Upper lobe of left lung (tissue), 6 donors: ENCODE data around the gene REPIN1. TPM values are rescaled to one million over a fixed set of nuclear protein-coding genes. Genes with fewer than 3 reads are reported as not detected.
A peak's percentile ranks its signal among the peaks of the same experiment; 100 is the strongest.

Source experiments
- ATAC-seq, 2 donors: fragments of 200-7000 bp; cut with Tn5 transposase; one replicate each; pipeline ENCODE4 v1.9.1; 2022; ENCODE audit warnings: mild to moderate bottlenecking in 2 of 2, moderate library complexity in 2 of 2; ENCODE audit not compliant: low FRiP score in 2 of 2
- DNase-seq, 2 donors: peaks; one replicate each; pipeline ENCODE4 v3.0.0-alpha.2; 2019 to 2020
- H3K27ac ChIP-seq, 4 donors: fragments of 200-600 bp; sonication (generic); one replicate each; pipeline ENCODE4 v1.5.1; 2016 to 2019
- H3K27me3 ChIP-seq, 4 donors: fragments of 200-600 bp; sonication (generic); one replicate each; pipeline ENCODE4 v1.5.1; 2017 to 2019
- H3K36me3 ChIP-seq, 4 donors: fragments of 200-600 bp; sonication (generic); one replicate each; pipeline ENCODE4 v1.5.1; 2016 to 2019
- H3K4me1 ChIP-seq, 4 donors: fragments of 200-600 bp; sonication (generic); one replicate each; pipeline ENCODE4 v1.5.1; 2018 to 2019
- H3K4me3 ChIP-seq, 4 donors: fragments of 200-600 bp; sonication (generic); one replicate each; pipeline ENCODE4 v1.5.1; 2017 to 2019; ENCODE audit warnings: mild to moderate bottlenecking in 2 of 4, moderate library complexity in 1 of 4
- H3K9me3 ChIP-seq, 4 donors: fragments of 200-600 bp; sonication (generic); one replicate each; pipeline ENCODE4 v1.5.1; 2018 to 2019
- EP300 ChIP-seq, 4 donors: sonication (generic); formaldehyde crosslinking; IDR thresholded peaks; one replicate each; pipeline ENCODE4 v1.5.1; 2017; ENCODE audit warnings: antibody characterized with exemption in 4 of 4, control low read depth in 2 of 4
- POLR2A ChIP-seq, 4 donors: fragments of 450-650 bp; IDR thresholded peaks; one replicate each; pipeline ENCODE4 v1.5.1; 2016 to 2017; ENCODE audit warnings: antibody characterized with exemption in 4 of 4, mild to moderate bottlenecking in 2 of 4
- POLR2AphosphoS5 ChIP-seq, 2 donors: sonication (generic); formaldehyde crosslinking; IDR thresholded peaks; one replicate each; pipeline ENCODE4 v1.5.1; 2017; ENCODE audit warnings: antibody characterized with exemption in 2 of 2
- WGBS, 2 donors: methylation state at CpG; one replicate each; pipeline ENCODE4 v1.1.5; 2017 to 2018; 5-methylcytosine and 5-hydroxymethylcytosine counted together
- total RNA-seq, 6 donors: library from RNA; depleted of rRNA in 4 of 6; stranded (reverse); fragments of >200 nt in 4 of 6; gene quantifications; one replicate each; pipeline versions ENCODE4 v1.1.0 to v1.2.1, GENCODE V29; 2016 to 2021
- TF ChIP-seq, protein P1 (sequence below), 6 experiments: fragments of 450-650 bp in 4 of 6; fragments of 200-600 bp in 2 of 6; sonication (generic) in 2 of 6; IDR thresholded peaks; one replicate each; pipeline ENCODE4 v1.5.1; 2016 to 2019; ENCODE audit warnings: antibody characterized with exemption in 6 of 6
- donor health status: DM: no; HTN: no; CAD: no; lungs with moderate emphysema.
- donor health status: DM: no; HTN: yes; CAD: no; lungs with severe emphysema.

The REPIN1 gene
- total RNA-seq, 6 donors from 2014 or later: 65.2 to 125 (median 105) TPM

DNA sequence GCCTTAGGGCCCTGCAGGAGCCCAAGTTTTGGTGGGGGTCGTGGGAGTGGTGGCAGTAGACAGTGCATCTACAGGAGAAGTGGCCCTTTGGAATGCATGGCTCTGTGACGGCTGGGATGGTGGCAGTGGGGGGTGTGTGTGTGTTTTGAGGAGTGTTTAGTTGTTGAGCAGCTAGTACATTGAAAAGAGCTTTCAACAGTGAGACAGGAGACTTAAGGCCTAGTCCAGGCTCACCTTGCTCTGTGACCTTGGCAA is 37.6 kb downstream of the REPIN1 start:
- DNase-seq: no peak
- Histone ChIP-seq H3K27me3 (no peaks in the 10 kb centered on the region), H3K9me3 (no peaks in the 10 kb centered on the region), H3K27ac (peak overlapping the region; percentile 88 to 98 (median 96)), H3K36me3 (peaks cover 0 to 14% (median 6%) of the 10 kb centered on the region in 4 donors), H3K4me3 (peak overlapping the region in 3 of 4 donors; percentile 66 to 76 (median 74)), H3K4me1 (peaks cover 23 to 27% (median 26%) of the 10 kb centered on the region in 4 donors)
- ATAC-seq: no peak
- 15 to 22% methylated on average over 2 of the region's 2 CpGs for WGBS, 2 donors
- no peak for TF ChIP-seq POLR2AphosphoS5 (IDR thresholded peaks at IDR 0.05)
- TF ChIP-seq POLR2A (IDR thresholded peaks at IDR 0.05): no peak
- TF ChIP-seq, protein P1, sequence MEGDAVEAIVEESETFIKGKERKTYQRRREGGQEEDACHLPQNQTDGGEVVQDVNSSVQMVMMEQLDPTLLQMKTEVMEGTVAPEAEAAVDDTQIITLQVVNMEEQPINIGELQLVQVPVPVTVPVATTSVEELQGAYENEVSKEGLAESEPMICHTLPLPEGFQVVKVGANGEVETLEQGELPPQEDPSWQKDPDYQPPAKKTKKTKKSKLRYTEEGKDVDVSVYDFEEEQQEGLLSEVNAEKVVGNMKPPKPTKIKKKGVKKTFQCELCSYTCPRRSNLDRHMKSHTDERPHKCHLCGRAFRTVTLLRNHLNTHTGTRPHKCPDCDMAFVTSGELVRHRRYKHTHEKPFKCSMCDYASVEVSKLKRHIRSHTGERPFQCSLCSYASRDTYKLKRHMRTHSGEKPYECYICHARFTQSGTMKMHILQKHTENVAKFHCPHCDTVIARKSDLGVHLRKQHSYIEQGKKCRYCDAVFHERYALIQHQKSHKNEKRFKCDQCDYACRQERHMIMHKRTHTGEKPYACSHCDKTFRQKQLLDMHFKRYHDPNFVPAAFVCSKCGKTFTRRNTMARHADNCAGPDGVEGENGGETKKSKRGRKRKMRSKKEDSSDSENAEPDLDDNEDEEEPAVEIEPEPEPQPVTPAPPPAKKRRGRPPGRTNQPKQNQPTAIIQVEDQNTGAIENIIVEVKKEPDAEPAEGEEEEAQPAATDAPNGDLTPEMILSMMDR (IDR thresholded peaks at IDR 0.05): no peak

DNA sequence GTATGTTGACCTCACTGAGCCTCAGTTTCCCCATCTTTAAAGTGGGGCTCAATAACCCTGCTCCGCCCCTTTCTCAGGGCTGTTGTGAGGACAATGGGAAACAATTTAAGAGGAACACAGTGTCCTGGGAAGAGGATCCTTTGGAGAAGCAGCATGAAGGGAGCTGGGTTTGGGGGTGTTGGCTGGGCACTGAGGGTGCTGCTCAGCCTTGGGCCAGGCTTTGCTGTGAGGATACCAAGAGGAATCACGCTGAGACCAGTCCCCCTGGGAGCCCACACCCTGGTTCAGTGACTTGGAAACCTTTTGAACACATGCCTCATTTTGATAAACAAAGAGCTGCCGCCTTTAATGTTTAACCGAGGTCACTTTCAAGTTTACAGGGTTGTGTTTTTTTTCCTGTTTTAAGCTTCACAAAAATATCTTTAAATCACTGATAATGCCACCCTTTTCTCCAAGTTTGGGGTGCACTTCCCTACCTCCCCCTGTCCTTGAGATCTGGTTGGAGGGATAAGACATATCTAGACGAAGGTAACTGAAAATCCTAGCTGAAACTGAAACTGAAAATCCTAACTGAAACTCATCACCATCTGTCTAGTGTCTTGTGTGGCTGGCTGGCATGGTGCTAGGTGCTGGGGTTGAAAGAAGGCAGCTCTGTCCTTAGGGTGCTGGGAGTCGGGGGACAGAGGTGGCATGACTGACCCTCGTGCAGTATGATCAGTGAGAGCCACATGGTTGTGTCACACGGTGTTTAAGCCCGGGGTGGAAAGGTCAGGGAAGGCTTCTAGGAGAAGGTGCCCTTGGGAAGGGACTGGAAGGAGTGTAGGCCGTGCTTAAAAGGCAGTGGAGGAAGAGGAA is 38.2 kb downstream of the REPIN1 start:
- Histone ChIP-seq H3K27me3 (no peaks in the 10 kb centered on the region), H3K27ac (peak overlapping the region; percentile 88 to 98 (median 96)), H3K4me3 (peak overlapping the region in 2 of 4 donors; percentile 74 to 76), H3K4me1 (peaks cover 23 to 27% (median 26%) of the 10 kb centered on the region in 4 donors), H3K36me3 (peaks cover 0 to 17% (median 6%) of the 10 kb centered on the region in 4 donors), H3K9me3 (no peaks in the 10 kb centered on the region)
- TF ChIP-seq POLR2AphosphoS5 (IDR thresholded peaks at IDR 0.05) (no peak), EP300 (IDR thresholded peaks at IDR 0.05) (no peak), POLR2A (IDR thresholded peaks at IDR 0.05) (no peak)
- TF ChIP-seq, protein P1 (IDR thresholded peaks at IDR 0.05): no peak
- DNase-seq (peak in 1 of 2 donors; percentile 20), ATAC-seq (no peak)
- 38 to 52% methylated on average over 10 of the region's 10 CpGs for WGBS, 2 donors

DNA sequence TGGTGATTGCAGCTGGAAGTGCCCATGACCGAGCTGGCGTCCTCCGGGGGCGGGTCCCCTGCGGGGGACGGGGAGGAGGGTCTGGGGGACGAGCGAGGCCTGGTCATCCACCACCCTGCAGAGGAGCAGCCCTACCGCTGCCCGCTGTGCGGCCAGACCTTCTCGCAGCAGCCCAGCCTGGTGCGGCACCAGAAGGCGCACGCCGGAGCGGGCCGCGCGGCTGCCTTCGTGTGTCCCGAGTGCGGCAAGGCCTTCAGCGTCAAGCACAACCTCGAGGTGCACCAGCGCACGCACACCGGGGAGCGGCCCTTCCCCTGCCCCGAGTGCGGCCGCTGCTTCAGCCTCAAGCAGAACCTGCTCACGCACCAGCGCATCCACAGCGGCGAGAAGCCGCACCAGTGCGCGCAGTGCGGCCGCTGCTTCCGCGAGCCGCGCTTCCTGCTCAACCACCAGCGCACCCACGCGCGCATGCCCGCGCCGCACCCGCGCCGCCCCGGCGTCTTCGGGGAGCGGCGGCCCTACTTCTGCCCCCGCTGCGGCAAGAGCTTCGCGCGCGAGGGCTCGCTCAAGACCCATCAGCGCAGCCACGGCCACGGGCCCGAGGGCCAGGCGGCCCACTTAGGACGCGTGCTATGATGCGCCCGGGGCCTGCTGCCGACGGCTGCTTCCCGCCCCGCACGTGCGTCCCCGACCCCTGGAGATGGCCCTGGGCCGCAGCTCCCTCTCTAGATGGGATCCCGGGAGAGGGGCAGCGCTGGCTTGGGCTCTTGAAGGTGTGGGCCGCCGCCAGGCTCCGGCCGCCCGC is 39.2 kb downstream of the REPIN1 start:
- TF ChIP-seq POLR2AphosphoS5 (IDR thresholded peaks at IDR 0.05) (no peak), POLR2A (IDR thresholded peaks at IDR 0.05) (no peak), EP300 (IDR thresholded peaks at IDR 0.05) (no peak)
- TF ChIP-seq, protein P1 (IDR thresholded peaks at IDR 0.05): no peak
- ATAC-seq (no peak), DNase-seq (peak in 1 of 2 donors; percentile 84)
- no peaks in the 10 kb centered on the region for H3K27me3 ChIP-seq
- no peaks in the 10 kb centered on the region for H3K9me3 ChIP-seq
- peaks cover 23 to 27% (median 26%) of the 10 kb centered on the region in 4 donors for H3K4me1 ChIP-seq
- no peak overlapping the region for H3K4me3 ChIP-seq
- peak overlapping the region; percentile 88 to 98 (median 96) for H3K27ac ChIP-seq
- WGBS, 2 donors: 95 to 96% methylated on average over 39 to 85 of the region's 91 CpGs
- peaks cover 0 to 17% (median 6%) of the 10 kb centered on the region in 4 donors for H3K36me3 ChIP-seq

- H3K4me1 ChIP-seq: peaks cover 20 to 26% (median 25%) of the 10 kb centered on the region in 4 donors
- no peak for TF ChIP-seq EP300 (IDR thresholded peaks at IDR 0.05)
- TF ChIP-seq POLR2AphosphoS5 (IDR thresholded peaks at IDR 0.05): no peak
- TF ChIP-seq, protein P1 (IDR thresholded peaks at IDR 0.05): no peak
- TF ChIP-seq POLR2A (IDR thresholded peaks at IDR 0.05): no peak
- H3K27me3 ChIP-seq: no peaks in the 10 kb centered on the region
- H3K9me3 ChIP-seq: no peaks in the 10 kb centered on the region
- H3K36me3 ChIP-seq: peaks cover 0 to 17% (median 6%) of the 10 kb centered on the region in 4 donors
- ATAC-seq: no peak
- DNase-seq: peak; percentile 17 to 50
- no peak overlapping the region for H3K27ac ChIP-seq
- 88 to 97% methylated on average over 9 to 22 of the region's 22 CpGs for WGBS, 2 donors
- no peak overlapping the region for H3K4me3 ChIP-seq
These were observed 40.0 kb downstream of the REPIN1 start for GRCh38 chr7:150408393-150409299.
